NCI-H2171 treated with DMSO at 0.1 percent for 48 hours (cell line): ENCODE results near the gene DNAJB5.
"Not testable (repeated sequence)": the region's sequence is repeated elsewhere in the genome, so short reads cannot be mapped to it uniquely, and the experiment has no call there.

Experiments
- DNase-seq: peaks from one replicate; lab custom pipeline; 2025; lab: John Stamatoyannopoulos, UW

The DNAJB5 gene

DNA sequence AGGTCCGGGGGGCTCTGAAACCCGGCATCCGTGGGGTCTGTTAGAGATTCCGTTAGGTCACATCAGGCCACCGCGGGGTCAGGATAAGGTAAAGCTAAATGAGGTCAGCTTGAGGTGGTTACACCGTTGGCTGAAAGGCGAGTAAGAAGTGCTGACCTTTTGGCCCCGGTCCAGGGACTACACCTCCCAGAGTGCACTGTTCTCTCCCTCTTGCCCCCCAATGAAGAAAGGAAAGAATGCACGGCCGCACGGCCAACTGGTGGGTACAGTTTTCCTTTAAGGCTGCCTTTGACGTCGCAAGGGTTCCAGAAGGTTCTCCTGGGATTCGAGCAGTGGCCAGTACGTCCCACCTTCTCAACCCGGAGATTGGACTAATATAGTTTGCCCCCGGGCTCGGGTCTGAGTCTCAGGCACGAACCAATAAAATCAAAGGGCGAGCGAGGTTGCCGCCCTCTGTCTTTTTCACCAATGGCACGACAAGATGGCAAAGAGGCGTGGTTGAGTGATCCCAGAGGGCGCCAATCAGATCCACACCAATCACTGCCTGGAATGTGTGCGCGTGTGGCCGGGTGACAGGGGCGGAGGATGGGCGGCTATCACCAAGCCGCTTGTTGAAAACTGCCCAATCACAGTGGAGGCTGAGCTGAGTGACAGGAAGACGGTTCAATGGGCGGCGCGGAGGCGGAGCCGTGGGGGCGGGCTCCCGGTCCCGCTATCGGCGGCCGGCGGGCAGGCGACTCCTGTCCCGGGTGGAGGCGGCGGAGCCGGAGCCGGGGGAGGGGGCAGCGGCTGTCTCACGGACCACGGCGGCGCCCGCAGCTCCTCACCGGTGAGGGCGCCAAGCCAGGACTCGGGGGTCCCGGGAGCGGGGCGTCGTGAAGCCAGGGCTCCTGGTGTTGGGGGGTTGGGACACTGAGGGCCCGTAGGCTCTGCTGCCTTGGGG is at the start of gene DNAJB5:
DNAJB5 (plus strand) TSS at position 743 of the 943 bp plus-strand sequence. CDS start 886 bp downstream, outside the sequence.
- DNase-seq, result peak; percentile 96

DNA sequence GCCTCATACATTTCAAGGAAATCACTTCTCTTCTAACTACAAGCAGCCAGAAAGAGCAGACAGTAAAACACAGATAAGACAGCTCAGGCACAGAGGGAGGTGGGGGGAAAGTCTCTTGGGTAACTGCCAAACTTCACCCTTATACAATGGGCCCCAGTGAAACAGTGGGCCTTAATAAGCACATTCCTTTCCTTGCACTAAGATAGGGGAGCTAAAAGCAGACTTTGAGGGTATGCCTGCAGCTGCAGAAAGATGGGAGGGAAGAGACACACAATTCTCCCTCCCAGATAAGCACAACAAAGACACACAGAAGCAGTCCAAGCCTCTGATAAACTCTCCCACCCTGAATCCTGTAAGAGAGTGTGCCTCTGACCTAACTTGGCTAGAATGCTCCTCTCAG is 49.6 kb upstream of the DNAJB5 start:
- not testable (repeated sequence) for DNase-seq

- DNase-seq, result no peak
Observed at GRCh38 chr9:34948451-34948850, 41.1 kb upstream of the DNAJB5 start.

- DNase-seq, result no peak
Observed at GRCh38 chr9:34954225-34954624, 35.3 kb upstream of the DNAJB5 start.

GRCh38 chr9:34956066-34956465 is 33.5 kb upstream of the DNAJB5 start:
- DNase-seq, result not testable (repeated sequence)

DNA sequence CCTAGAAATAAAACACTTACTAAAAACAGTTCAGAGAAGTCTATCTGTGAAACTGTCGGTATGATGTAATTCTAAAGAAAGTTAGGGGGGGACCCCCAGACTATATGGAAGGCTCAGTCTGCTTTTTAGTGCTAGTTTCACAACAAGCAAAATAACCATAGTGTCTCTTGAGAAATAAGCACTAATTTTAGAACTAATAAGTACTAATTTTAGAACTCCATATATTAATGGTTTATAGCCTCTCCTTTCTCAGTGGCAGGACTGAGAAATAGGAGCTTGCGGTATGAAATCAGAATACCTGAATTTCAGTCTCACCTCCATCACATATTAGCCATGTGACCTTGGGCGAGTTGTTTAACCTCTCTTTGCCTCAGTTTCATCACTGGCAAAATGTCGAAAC is 32.9 kb upstream of the DNAJB5 start:
- no peak for DNase-seq

GRCh38 chr9:34957492-34958410 is 31.8 kb upstream of the DNAJB5 start, which contains the start of gene PHF24:
TSS of gene PHF24 (plus strand) at chr9:34958285. CDS start at chr9:34971299, 13,014 bp downstream.
- no peak for DNase-seq

GRCh38 chr9:34958411-34958982 is 31.0 kb upstream of the DNAJB5 start:
- no peak for DNase-seq

GRCh38 chr9:34959461-34959860 is 30.1 kb upstream of the DNAJB5 start:
- no peak for DNase-seq

- no peak for DNase-seq
Observed at GRCh38 chr9:34961574-34962490, 27.7 kb upstream of the DNAJB5 start.

GRCh38 chr9:34962546-34962945 is 27.0 kb upstream of the DNAJB5 start:
- DNase-seq, result no peak

- DNase-seq, result no peak
Observed at GRCh38 chr9:34963552-34963951, 26.0 kb upstream of the DNAJB5 start.

DNA sequence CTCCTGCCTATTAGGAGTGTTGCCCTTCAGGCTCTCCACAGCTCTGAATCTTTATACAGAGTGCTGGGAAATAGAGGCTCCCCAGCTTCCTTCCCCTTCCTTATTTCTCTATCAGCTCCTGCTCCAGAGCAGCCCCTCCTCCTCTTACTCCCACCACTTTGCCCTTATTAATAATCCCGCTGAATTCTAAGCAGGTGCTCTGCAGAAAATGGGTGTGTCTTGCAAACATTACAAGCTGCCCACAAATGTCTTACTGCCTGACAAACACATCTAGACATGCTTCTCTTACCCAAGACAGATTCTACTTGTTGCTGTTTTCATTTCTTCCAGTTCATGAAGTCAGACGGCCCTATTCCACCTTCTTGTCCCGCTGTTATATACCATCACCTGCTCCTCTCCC is 25.1 kb upstream of the DNAJB5 start:
- DNase-seq, result peak; percentile 41

- DNase-seq, result no peak
Observed at GRCh38 chr9:34971146-34971811, 18.3 kb upstream of the DNAJB5 start.

DNA sequence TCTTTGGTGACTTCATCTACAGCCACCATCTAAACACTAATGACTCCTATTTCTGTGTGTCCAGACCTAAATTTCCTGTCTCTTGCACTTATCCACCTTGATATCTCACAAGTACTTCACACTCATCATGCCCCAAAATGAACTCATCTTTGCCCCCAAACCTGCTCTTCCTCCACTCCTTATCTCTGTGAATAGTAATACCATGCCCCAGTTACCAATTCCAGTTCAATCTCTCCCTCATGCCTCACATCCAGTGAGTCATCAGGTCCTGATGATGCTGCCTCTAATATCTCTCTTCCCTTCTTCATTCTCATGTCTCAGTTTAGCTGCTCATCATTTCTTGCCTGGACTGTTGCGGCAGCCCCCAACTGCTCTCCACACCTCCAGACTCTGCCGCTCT is 14.9 kb upstream of the DNAJB5 start:
- no peak for DNase-seq

GRCh38 chr9:34976441-34976840 is 13.1 kb upstream of the DNAJB5 start:
- no peak for DNase-seq

- no peak for DNase-seq
Observed at GRCh38 chr9:34976992-34977391, 12.6 kb upstream of the DNAJB5 start.

- DNase-seq, result no peak
Observed at GRCh38 chr9:34980181-34980761, 9.3 kb upstream of the DNAJB5 start.

- DNase-seq, result no peak
Observed at GRCh38 chr9:34982361-34982760, 7.2 kb upstream of the DNAJB5 start.

- no peak for DNase-seq
Observed at GRCh38 chr9:34983209-34983608, 6.3 kb upstream of the DNAJB5 start.
